ENCODE results near the gene TRIM50.

DNA sequence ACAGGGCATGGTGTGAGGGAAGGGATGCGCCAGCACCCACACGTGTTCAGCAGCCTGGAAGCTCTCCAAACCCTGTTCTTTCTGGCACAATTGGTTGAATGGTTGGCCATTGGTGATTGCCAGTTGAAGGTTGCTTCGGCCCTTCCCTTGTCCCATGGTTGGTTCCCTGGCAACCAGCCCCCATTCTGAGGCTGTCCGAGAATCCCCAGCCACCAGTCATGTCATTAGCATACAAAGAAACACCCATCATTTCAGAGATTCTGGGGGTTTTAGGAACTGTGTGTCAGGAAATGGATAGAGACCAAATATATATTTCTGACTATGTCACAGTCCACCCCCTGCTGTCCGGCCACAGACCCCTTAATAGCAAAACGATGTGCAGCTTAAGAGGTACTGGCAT, 21.9 kb upstream of the TRIM50 start:
- no peak for TF ChIP-seq SALL1 (CRISPR knock-in tag; IDR thresholded peaks at IDR 0.05)
- TF ChIP-seq, protein P1, sequence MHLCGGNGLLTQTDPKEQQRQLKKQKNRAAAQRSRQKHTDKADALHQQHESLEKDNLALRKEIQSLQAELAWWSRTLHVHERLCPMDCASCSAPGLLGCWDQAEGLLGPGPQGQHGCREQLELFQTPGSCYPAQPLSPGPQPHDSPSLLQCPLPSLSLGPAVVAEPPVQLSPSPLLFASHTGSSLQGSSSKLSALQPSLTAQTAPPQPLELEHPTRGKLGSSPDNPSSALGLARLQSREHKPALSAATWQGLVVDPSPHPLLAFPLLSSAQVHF (CRISPR knock-in tag; IDR thresholded peaks at IDR 0.05), result no peak
- TF ChIP-seq ZNF274 (CRISPR knock-in tag; IDR thresholded peaks at IDR 0.05), result no peak
- TF ChIP-seq, protein P2, sequence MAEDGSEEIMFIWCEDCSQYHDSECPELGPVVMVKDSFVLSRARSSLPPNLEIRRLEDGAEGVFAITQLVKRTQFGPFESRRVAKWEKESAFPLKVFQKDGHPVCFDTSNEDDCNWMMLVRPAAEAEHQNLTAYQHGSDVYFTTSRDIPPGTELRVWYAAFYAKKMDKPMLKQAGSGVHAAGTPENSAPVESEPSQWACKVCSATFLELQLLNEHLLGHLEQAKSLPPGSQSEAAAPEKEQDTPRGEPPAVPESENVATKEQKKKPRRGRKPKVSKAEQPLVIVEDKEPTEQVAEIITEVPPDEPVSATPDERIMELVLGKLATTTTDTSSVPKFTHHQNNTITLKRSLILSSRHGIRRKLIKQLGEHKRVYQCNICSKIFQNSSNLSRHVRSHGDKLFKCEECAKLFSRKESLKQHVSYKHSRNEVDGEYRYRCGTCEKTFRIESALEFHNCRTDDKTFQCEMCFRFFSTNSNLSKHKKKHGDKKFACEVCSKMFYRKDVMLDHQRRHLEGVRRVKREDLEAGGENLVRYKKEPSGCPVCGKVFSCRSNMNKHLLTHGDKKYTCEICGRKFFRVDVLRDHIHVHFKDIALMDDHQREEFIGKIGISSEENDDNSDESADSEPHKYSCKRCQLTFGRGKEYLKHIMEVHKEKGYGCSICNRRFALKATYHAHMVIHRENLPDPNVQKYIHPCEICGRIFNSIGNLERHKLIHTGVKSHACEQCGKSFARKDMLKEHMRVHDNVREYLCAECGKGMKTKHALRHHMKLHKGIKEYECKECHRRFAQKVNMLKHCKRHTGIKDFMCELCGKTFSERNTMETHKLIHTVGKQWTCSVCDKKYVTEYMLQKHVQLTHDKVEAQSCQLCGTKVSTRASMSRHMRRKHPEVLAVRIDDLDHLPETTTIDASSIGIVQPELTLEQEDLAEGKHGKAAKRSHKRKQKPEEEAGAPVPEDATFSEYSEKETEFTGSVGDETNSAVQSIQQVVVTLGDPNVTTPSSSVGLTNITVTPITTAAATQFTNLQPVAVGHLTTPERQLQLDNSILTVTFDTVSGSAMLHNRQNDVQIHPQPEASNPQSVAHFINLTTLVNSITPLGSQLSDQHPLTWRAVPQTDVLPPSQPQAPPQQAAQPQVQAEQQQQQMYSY (CRISPR knock-in tag; IDR thresholded peaks at IDR 0.05), result no peak
